BE2C (cell line): ENCODE results near the gene DUS2.
A peak's percentile ranks its signal among the peaks of the same experiment; 100 is the strongest.
"Not testable (repeated sequence)": the region's sequence is repeated elsewhere in the genome, so short reads cannot be mapped to it uniquely, and the experiment has no call there.

Source experiments
- DNase-seq: peaks from one replicate; pipeline ENCODE4 v3.0.0-alpha.2; 2020
- H3K27me3 ChIP-seq: fragments of 250-450 bp; sonication (Bioruptor Pico); 2 replicates; pipeline ENCODE4 v1.5.1; 2020; ENCODE audit warnings: mild to moderate bottlenecking
- H3K36me3 ChIP-seq: fragments of 250-450 bp; sonication (Bioruptor Pico); 2 replicates; pipeline ENCODE4 v1.5.1; 2020; ENCODE audit warnings: mild to moderate bottlenecking
- H3K4me1 ChIP-seq: fragments of 250-450 bp; sonication (Bioruptor Pico); 2 replicates; pipeline ENCODE4 v1.5.1; 2020
- H3K4me3 ChIP-seq: 2 replicates; pipeline ENCODE4 v1.5.1; 2011; ENCODE audit warnings: low read depth, low read length
- H3K9me3 ChIP-seq: fragments of 250-450 bp; sonication (Bioruptor Pico); 2 replicates; pipeline ENCODE4 v1.5.1; 2020
- CTCF ChIP-seq: IDR thresholded peaks from 2 replicates; pipeline ENCODE4 v1.5.1; 2012; ENCODE audit warnings: mild to moderate bottlenecking, low read depth, low read length

Gene DUS2

GRCh38 chr16:68021490-68021889 is 1.6 kb upstream of the DUS2 start:
- peaks cover 13% of the 10 kb centered on the region for H3K36me3 ChIP-seq
- no peak for DNase-seq
- TF ChIP-seq CTCF, result no peak
- H3K27me3 ChIP-seq, result no peaks in the 10 kb centered on the region
- H3K4me3 ChIP-seq, result peak overlapping the region; percentile 95
- no peaks in the 10 kb centered on the region for H3K4me1 ChIP-seq
- no peaks in the 10 kb centered on the region for H3K9me3 ChIP-seq

GRCh38 chr16:68022278-68022727 is 781 bp upstream of the DUS2 start:
- no peak for DNase-seq
- no peak for TF ChIP-seq CTCF
- peaks cover 13% of the 10 kb centered on the region for H3K36me3 ChIP-seq
- H3K9me3 ChIP-seq, result no peaks in the 10 kb centered on the region
- peak overlapping the region; percentile 95 for H3K4me3 ChIP-seq
- H3K27me3 ChIP-seq, result no peaks in the 10 kb centered on the region
- H3K4me1 ChIP-seq, result no peaks in the 10 kb centered on the region

- Histone ChIP-seq H3K36me3 (peaks cover 6% of the 10 kb centered on the region), H3K4me1 (no peaks in the 10 kb centered on the region), H3K4me3 (no peak overlapping the region), H3K9me3 (no peaks in the 10 kb centered on the region), H3K27me3 (no peaks in the 10 kb centered on the region)
- DNase-seq, result no peak
- TF ChIP-seq CTCF, result no peak
These were observed 5.9 kb downstream of the DUS2 start for GRCh38 chr16:68028996-68029395.

GRCh38 chr16:68030108-68030507 is 7.0 kb downstream of the DUS2 start:
- H3K36me3 ChIP-seq, result not testable (repeated sequence)

GRCh38 chr16:68031951-68032350 is 8.9 kb downstream of the DUS2 start:
- H3K4me3 ChIP-seq, result no peak overlapping the region
- peaks cover 4% of the 10 kb centered on the region; the same call in 1 of the 2 replicates for H3K36me3 ChIP-seq
- no peaks in the 10 kb centered on the region for H3K9me3 ChIP-seq
- no peaks in the 10 kb centered on the region for H3K4me1 ChIP-seq
- no peaks in the 10 kb centered on the region for H3K27me3 ChIP-seq
- DNase-seq, result no peak
- no peak for TF ChIP-seq CTCF

More at GRCh38 chr16:68030108-68030507, 7.0 kb downstream of the DUS2 start:
- not testable (repeated sequence) for H3K4me1 ChIP-seq, H3K27me3 ChIP-seq, H3K9me3 ChIP-seq, DNase-seq, H3K4me3 ChIP-seq

- no peak for DNase-seq
- H3K36me3 ChIP-seq, result peaks cover 4% of the 10 kb centered on the region
- no peaks in the 10 kb centered on the region for H3K9me3 ChIP-seq
- no peak overlapping the region for H3K4me3 ChIP-seq
- no peaks in the 10 kb centered on the region for H3K27me3 ChIP-seq
- no peaks in the 10 kb centered on the region for H3K4me1 ChIP-seq
- TF ChIP-seq CTCF, result no peak
These were observed 10.0 kb downstream of the DUS2 start for GRCh38 chr16:68033101-68033500.

GRCh38 chr16:68035227-68035626 is 12.1 kb downstream of the DUS2 start:
- no peaks in the 10 kb centered on the region for H3K27me3 ChIP-seq
- no peak for DNase-seq
- no peaks in the 10 kb centered on the region for H3K9me3 ChIP-seq
- no peak overlapping the region for H3K4me3 ChIP-seq
- H3K36me3 ChIP-seq, result peaks cover 2% of the 10 kb centered on the region; the same call in 1 of the 2 replicates
- no peak for TF ChIP-seq CTCF
- no peaks in the 10 kb centered on the region for H3K4me1 ChIP-seq
